GM18526 (cell line): Measurements from ENCODE around the gene IQGAP2.

ENCODE experiments used
- POLR2A ChIP-seq: IDR thresholded peaks from 3 replicates; pipeline ENCODE4 v1.6.1; 2011; ENCODE audit not compliant: insufficient read length; ENCODE audit errors: extremely low read depth

Gene IQGAP2

GRCh38 chr5:76757049-76757448, 354.0 kb downstream of the IQGAP2 start:
- TF ChIP-seq POLR2A: no peak
